Hippocampal formation (tissue), 2 donors: Measurements from ENCODE around the gene UBXN2A.
A peak's percentile ranks its signal among the peaks of the same experiment; 100 is the strongest.

Source experiments
- DNase-seq, 2 donors: peaks; one replicate each; lab custom pipeline; 2025; lab: John Stamatoyannopoulos, UW

The UBXN2A gene

GRCh38 chr2:23939987-23940717, at the start of gene UBXN2A:
Gene UBXN2A, plus strand, starts transcription at chr2:23940463. Its CDS starts 17,852 bp downstream, at chr2:23958315.
- DNase-seq = peak; percentile 62 to 67

- no peak for DNase-seq
Measured at GRCh38 chr2:23900133-23900532, 40.1 kb upstream of the UBXN2A start.

GRCh38 chr2:23900541-23901322, 39.5 kb upstream of the UBXN2A start:
- DNase-seq = no peak

- no peak for DNase-seq
Measured at GRCh38 chr2:23901966-23902846, 38.1 kb upstream of the UBXN2A start.

GRCh38 chr2:23903034-23903433, 37.2 kb upstream of the UBXN2A start:
- DNase-seq = no peak

- no peak for DNase-seq
Measured at GRCh38 chr2:23904215-23904614, 36.0 kb upstream of the UBXN2A start.

GRCh38 chr2:23904692-23905091, 35.6 kb upstream of the UBXN2A start:
- DNase-seq = peak in 1 of 2 donors; percentile 9

GRCh38 chr2:23905155-23905554, 35.1 kb upstream of the UBXN2A start:
- DNase-seq = no peak

- no peak for DNase-seq
Measured at GRCh38 chr2:23912054-23912453, 28.2 kb upstream of the UBXN2A start.

- DNase-seq = no peak
Measured at GRCh38 chr2:23915327-23915726, 24.9 kb upstream of the UBXN2A start.

GRCh38 chr2:23916727-23917405, 23.4 kb upstream of the UBXN2A start:
- no peak for DNase-seq

GRCh38 chr2:23918837-23919489, 21.3 kb upstream of the UBXN2A start:
- DNase-seq = no peak

- no peak for DNase-seq
Measured at GRCh38 chr2:23924589-23925359, 15.5 kb upstream of the UBXN2A start.

GRCh38 chr2:23925702-23926289, 14.5 kb upstream of the UBXN2A start:
- DNase-seq = peak; percentile 46 to 68

GRCh38 chr2:23926290-23926749, 13.9 kb upstream of the UBXN2A start:
- DNase-seq = peak in 1 of 2 donors; percentile 68

GRCh38 chr2:23926750-23927571, 13.3 kb upstream of the UBXN2A start, which contains the start of gene ATAD2B:
Gene ATAD2B, minus strand, starts transcription at chr2:23927123. Its CDS starts 353 bp downstream, at chr2:23926770.
- DNase-seq = peak; percentile 87 to 95

GRCh38 chr2:23934259-23934658, 6.0 kb upstream of the UBXN2A start:
- no peak for DNase-seq

GRCh38 chr2:23940718-23941620, 706 bp downstream of the UBXN2A start:
- DNase-seq = peak; percentile 49 to 51
